H9 (cell line): ENCODE data around the gene KRT79. TPM values are rescaled to one million over a fixed set of nuclear protein-coding genes. Genes with fewer than 3 reads are reported as not detected.
A peak's percentile ranks its signal among the peaks of the same experiment; 100 is the strongest.

Experiments used
- DNase-seq: peaks from one replicate; pipeline ENCODE4 v3.0.0-alpha.2; 2017
- H2AFZ ChIP-seq: one replicate; pipeline ENCODE4 v1.6.1; 2013; ENCODE audit warnings: mild to moderate bottlenecking, low read length, control low read depth, moderate library complexity
- H2AK5ac ChIP-seq: 2 replicates; pipeline ENCODE4 v1.6.1; 2013; ENCODE audit warnings: low read length, control low read depth, mixed read lengths; ENCODE audit not compliant: insufficient read length
- H2BK120ac ChIP-seq: one replicate; pipeline ENCODE4 v1.6.1; 2013; ENCODE audit warnings: low read depth, mild to moderate bottlenecking, low read length, control low read depth, inconsistent platforms; ENCODE audit not compliant: poor library complexity, severe bottlenecking
- H2BK12ac ChIP-seq: 2 replicates; pipeline ENCODE4 v1.6.1; 2013; ENCODE audit warnings: low read length, control low read depth, mixed read lengths, low read depth; ENCODE audit not compliant: insufficient read length
- H2BK15ac ChIP-seq: 2 replicates; pipeline ENCODE4 v1.6.1; 2013; ENCODE audit warnings: low read depth, low read length, control low read depth
- H2BK20ac ChIP-seq: one replicate; pipeline ENCODE4 v1.6.1; 2013; ENCODE audit warnings: low read depth, mild to moderate bottlenecking, low read length, control low read depth, inconsistent platforms; ENCODE audit not compliant: poor library complexity, severe bottlenecking
- H2BK5ac ChIP-seq: 2 replicates; pipeline ENCODE4 v1.6.1; 2013; ENCODE audit warnings: low read length, control low read depth, mixed read lengths; ENCODE audit not compliant: insufficient read length
- H3K14ac ChIP-seq: 2 replicates; pipeline ENCODE4 v1.6.1; 2013; ENCODE audit warnings: low read length, control low read depth; ENCODE audit not compliant: insufficient read depth
- H3K18ac ChIP-seq: 2 replicates; pipeline ENCODE4 v1.6.1; 2013; ENCODE audit warnings: low read depth, mild to moderate bottlenecking, mixed read lengths, low read length, control low read depth; ENCODE audit not compliant: insufficient read length
- H3K23ac ChIP-seq: 2 replicates; pipeline ENCODE4 v1.6.1; 2013; ENCODE audit warnings: low read length, control low read depth, mixed read lengths, low read depth; ENCODE audit not compliant: insufficient read length
- H3K23me2 ChIP-seq: 2 replicates; pipeline ENCODE4 v1.6.1; 2013; ENCODE audit warnings: low read depth, mild to moderate bottlenecking, mixed read lengths, low read length, control low read depth; ENCODE audit not compliant: insufficient read length, poor library complexity, severe bottlenecking
- H3K27ac ChIP-seq: 2 replicates; pipeline ENCODE4 v1.5.1; 2013; ENCODE audit warnings: low read length, control low read depth, mixed read lengths, low read depth; ENCODE audit not compliant: insufficient read length
- H3K27me3 ChIP-seq: 2 replicates; pipeline ENCODE4 v1.6.1; 2013; ENCODE audit warnings: low read length, control low read depth, inconsistent platforms; ENCODE audit not compliant: insufficient read depth
- H3K4ac ChIP-seq: 2 replicates; pipeline ENCODE4 v1.6.1; 2013; ENCODE audit warnings: low read depth, mild to moderate bottlenecking, control low read depth, inconsistent platforms, low read length, moderate library complexity
- H3K4me1 ChIP-seq: 2 replicates; pipeline ENCODE4 v1.6.1; 2013; ENCODE audit warnings: low read length, control low read depth, inconsistent platforms; ENCODE audit not compliant: insufficient read depth
- H3K4me2 ChIP-seq: 2 replicates; pipeline ENCODE4 v1.6.1; 2013; ENCODE audit warnings: low read length, control low read depth, mixed read lengths; ENCODE audit not compliant: insufficient read length, insufficient read depth
- H3K56ac ChIP-seq: 2 replicates; pipeline ENCODE4 v1.6.1; 2013; ENCODE audit warnings: low read depth, mild to moderate bottlenecking, mixed read lengths, low read length, control low read depth; ENCODE audit not compliant: insufficient read length
- H3K79me1 ChIP-seq: 2 replicates; pipeline ENCODE4 v1.6.1; 2013; ENCODE audit warnings: low read depth, mild to moderate bottlenecking, moderate library complexity, low read length, control low read depth, inconsistent platforms; ENCODE audit not compliant: insufficient read depth, poor library complexity, severe bottlenecking
- H3K79me2 ChIP-seq: 2 replicates; pipeline ENCODE4 v1.6.1; 2013; ENCODE audit warnings: low read length, control low read depth, inconsistent platforms; ENCODE audit not compliant: insufficient read depth
- H3K9ac ChIP-seq: 2 replicates; pipeline ENCODE4 v1.6.1; 2013; ENCODE audit warnings: low read length, control low read depth, mixed read lengths; ENCODE audit not compliant: insufficient read length; ENCODE audit errors: extremely low read depth
- H3K9me3 ChIP-seq: one replicate; pipeline ENCODE4 v1.6.1; 2013; ENCODE audit warnings: low read depth, low read length, inconsistent platforms; ENCODE audit not compliant: control insufficient read depth
- H3T11ph ChIP-seq: one replicate; pipeline ENCODE4 v1.6.1; 2013; ENCODE audit warnings: mild to moderate bottlenecking, low read length, control low read depth, inconsistent platforms
- H4K20me1 ChIP-seq: one replicate; pipeline ENCODE4 v1.6.1; 2013; ENCODE audit not compliant: control insufficient read depth, insufficient read length, insufficient read depth
- H4K5ac ChIP-seq: 2 replicates; pipeline ENCODE4 v1.6.1; 2013; ENCODE audit warnings: low read depth, mild to moderate bottlenecking, mixed read lengths, low read length, control low read depth; ENCODE audit not compliant: insufficient read length
- H4K8ac ChIP-seq: replicated peaks from 2 replicates; pipeline ENCODE4 v1.6.1; 2013; ENCODE audit warnings: low read length, control low read depth, mixed read lengths, low read depth; ENCODE audit not compliant: insufficient read length
- H4K91ac ChIP-seq: 2 replicates; pipeline ENCODE4 v1.6.1; 2013; ENCODE audit warnings: low read depth, mild to moderate bottlenecking, moderate library complexity, mixed read lengths, low read length, control low read depth; ENCODE audit not compliant: insufficient read length
- H3K27ac Mint-ChIP-seq, 3 experiments: 2 replicates in 2 of 3; 3 replicates in 1 of 3; pipeline ENCODE4 v1.8.0; 2020 to 2021; ENCODE audit warnings: mixed read lengths in 3 of 3, mild to moderate bottlenecking in 1 of 3, moderate library complexity in 1 of 3
- H3K27me3 Mint-ChIP-seq: 2 replicates; pipeline ENCODE4 v1.8.0; 2021; ENCODE audit warnings: low read depth, mild to moderate bottlenecking, moderate library complexity, mixed read lengths
- H3K36me3 Mint-ChIP-seq, 3 experiments: 2 replicates in 2 of 3; 3 replicates in 1 of 3; pipeline ENCODE4 v1.8.0; 2020 to 2021; ENCODE audit warnings: low read depth in 3 of 3, mixed read lengths in 3 of 3; ENCODE audit not compliant: insufficient read depth in 1 of 3
- H3K4me1 Mint-ChIP-seq, 2 experiments: 2 replicates each; pipeline ENCODE4 v1.8.0; 2020; ENCODE audit warnings: mixed read lengths in 2 of 2
- H3K4me3 Mint-ChIP-seq, 2 experiments: 2 replicates in 1 of 2; 3 replicates in 1 of 2; pipeline ENCODE4 v1.8.0; 2020 to 2021; ENCODE audit warnings: mild to moderate bottlenecking in 2 of 2, mixed read lengths in 2 of 2, moderate library complexity in 1 of 2
- H3K9me3 Mint-ChIP-seq, 2 experiments: 2 replicates in 1 of 2; 3 replicates in 1 of 2; pipeline ENCODE4 v1.8.0; 2020; ENCODE audit warnings: mild to moderate bottlenecking in 2 of 2, mixed read lengths in 2 of 2, moderate library complexity in 1 of 2
- WGBS: extraction: QIAGEN DNeasy Blood & Tissue Kit; methylation state at CpG from one replicate; pipeline ENCODE4 v1.1.7; 2013; ENCODE audit warnings: missing lambda C conversion rate, low lambda C conversion rate, mixed read lengths; ENCODE audit not compliant: insufficient read length; ENCODE audit errors: extremely low coverage; 5-methylcytosine and 5-hydroxymethylcytosine counted together
- total RNA-seq: library from RNA; stranded (reverse); gene quantifications from 2 replicates; pipeline ENCODE4 v1.2.1, GENCODE V29; 2021
- TF ChIP-seq, protein P1 (sequence below): fragments of 200-600 bp; sonication (generic); conservative IDR thresholded peaks from 3 replicates; pipeline ENCODE4 v1.8.0; 2021; ENCODE audit warnings: antibody characterized with exemption, mild to moderate bottlenecking

The KRT79 gene
- total RNA-seq, 1 experiment from 2014 or later: not detected

DNA sequence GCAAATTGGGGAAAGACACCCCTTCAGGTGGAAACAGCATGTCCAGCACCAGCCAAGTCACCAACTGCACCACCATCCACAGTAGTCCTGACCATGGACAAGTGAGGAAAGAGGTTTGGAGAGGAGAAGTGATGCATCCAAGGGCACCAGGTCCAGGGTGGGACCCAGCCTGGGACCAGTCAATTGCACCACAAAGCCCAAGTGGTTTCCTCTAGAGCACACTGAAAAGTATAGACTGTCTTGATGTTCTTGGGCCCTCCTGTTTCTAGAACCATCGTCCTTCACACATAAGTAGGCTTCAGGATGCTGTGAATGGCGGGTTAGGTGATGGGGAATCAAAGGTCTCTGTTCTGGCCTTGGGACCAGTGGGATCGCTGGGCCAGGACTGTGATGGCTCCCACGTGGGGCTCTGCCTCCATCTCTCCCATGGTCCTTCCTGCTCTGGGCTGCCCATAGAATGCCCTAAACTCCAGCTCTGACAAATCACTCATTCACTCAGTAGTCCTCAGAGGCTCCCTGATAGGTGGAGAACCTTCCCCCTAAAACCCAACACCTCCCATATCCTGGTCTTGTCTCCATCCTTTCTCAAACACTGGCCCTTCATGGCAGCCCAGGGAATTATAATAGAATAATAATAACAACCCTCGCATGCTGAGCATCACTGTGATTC lies 9.2 kb downstream of the KRT79 start:
- no peak for DNase-seq
- H2BK12ac ChIP-seq: no peak overlapping the region
- Mint-ChIP-seq H3K27ac (peak overlapping the region in 1 of 3 experiments; percentile 20; a peak in 1 of 7 replicates), H3K36me3 (no peaks in the 10 kb centered on the region), H3K4me3 (no peak overlapping the region), H3K9me3 (no peaks in the 10 kb centered on the region), H3K4me1 (peaks cover 5 to 7% of the 10 kb centered on the region in 2 experiments; a peak in 3 of 4 replicates), H3K27me3 (peaks cover 2% of the 10 kb centered on the region; the same call in 1 of the 2 replicates)
- H2BK120ac ChIP-seq: no peak overlapping the region
- no peak overlapping the region for H3K9ac ChIP-seq
- no peaks in the 10 kb centered on the region for H3K27me3 ChIP-seq
- H3K18ac ChIP-seq: no peak overlapping the region
- no peaks in the 10 kb centered on the region for H4K20me1 ChIP-seq
- no peaks in the 10 kb centered on the region for H3K23me2 ChIP-seq
- no peak overlapping the region for H4K91ac ChIP-seq
- H2AFZ ChIP-seq: no peak overlapping the region
- no peak overlapping the region for H4K8ac ChIP-seq
- no peak overlapping the region for H4K5ac ChIP-seq
- no peak overlapping the region for H3K4me2 ChIP-seq
- H3K27ac ChIP-seq: no peak overlapping the region
- no peak overlapping the region for H3K4ac ChIP-seq
- H2BK20ac ChIP-seq: no peak overlapping the region
- no peak overlapping the region for H3K56ac ChIP-seq
- no peak overlapping the region for H3T11ph ChIP-seq
- H3K79me1 ChIP-seq: no peaks in the 10 kb centered on the region
- H2AK5ac ChIP-seq: no peak overlapping the region
- no peak overlapping the region for H3K23ac ChIP-seq
- no peak overlapping the region for H2BK5ac ChIP-seq
- WGBS: no CpG with 5 or more reads among the region's 5 CpGs
- TF ChIP-seq, protein P1, sequence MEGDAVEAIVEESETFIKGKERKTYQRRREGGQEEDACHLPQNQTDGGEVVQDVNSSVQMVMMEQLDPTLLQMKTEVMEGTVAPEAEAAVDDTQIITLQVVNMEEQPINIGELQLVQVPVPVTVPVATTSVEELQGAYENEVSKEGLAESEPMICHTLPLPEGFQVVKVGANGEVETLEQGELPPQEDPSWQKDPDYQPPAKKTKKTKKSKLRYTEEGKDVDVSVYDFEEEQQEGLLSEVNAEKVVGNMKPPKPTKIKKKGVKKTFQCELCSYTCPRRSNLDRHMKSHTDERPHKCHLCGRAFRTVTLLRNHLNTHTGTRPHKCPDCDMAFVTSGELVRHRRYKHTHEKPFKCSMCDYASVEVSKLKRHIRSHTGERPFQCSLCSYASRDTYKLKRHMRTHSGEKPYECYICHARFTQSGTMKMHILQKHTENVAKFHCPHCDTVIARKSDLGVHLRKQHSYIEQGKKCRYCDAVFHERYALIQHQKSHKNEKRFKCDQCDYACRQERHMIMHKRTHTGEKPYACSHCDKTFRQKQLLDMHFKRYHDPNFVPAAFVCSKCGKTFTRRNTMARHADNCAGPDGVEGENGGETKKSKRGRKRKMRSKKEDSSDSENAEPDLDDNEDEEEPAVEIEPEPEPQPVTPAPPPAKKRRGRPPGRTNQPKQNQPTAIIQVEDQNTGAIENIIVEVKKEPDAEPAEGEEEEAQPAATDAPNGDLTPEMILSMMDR: no peak
- no peaks in the 10 kb centered on the region for H3K9me3 ChIP-seq
- no peaks in the 10 kb centered on the region for H3K79me2 ChIP-seq
- peaks cover 5% of the 10 kb centered on the region; the same call in 1 of the 2 replicates for H3K4me1 ChIP-seq
- no peak overlapping the region for H3K14ac ChIP-seq
- H2BK15ac ChIP-seq: no peak overlapping the region
